SK-N-SH treated with all-trans-retinoic acid at 6 μM for 48 hours (cell line): ENCODE results near the gene CNTFR.

ENCODE experiments used
- ARNTL ChIP-seq: fragments of 450-650 bp; formaldehyde crosslinking; IDR thresholded peaks from 2 replicates; pipeline ENCODE4 v1.5.0; 2020; ENCODE audit warnings: low read depth, mild to moderate bottlenecking, moderate library complexity, borderline replicate concordance
- CREB5 ChIP-seq: fragments of 250-450 bp; sonication (Bioruptor Pico); IDR thresholded peaks from 2 replicates; pipeline ENCODE4 v1.5.1; 2020; ENCODE audit warnings: low read depth, mild to moderate bottlenecking, moderate library complexity
- CSDC2 ChIP-seq: fragments of 250-450 bp; sonication (Bioruptor Pico); IDR thresholded peaks from 2 replicates; pipeline ENCODE4 v1.5.0; 2020; ENCODE audit warnings: mild to moderate bottlenecking, moderate library complexity
- ESRRG ChIP-seq: fragments of 250-450 bp; sonication (Bioruptor Pico); IDR thresholded peaks from 2 replicates; pipeline ENCODE4 v1.6.1; 2021; ENCODE audit warnings: mild to moderate bottlenecking
- OSR1 ChIP-seq: fragments of 250-450 bp; sonication (Bioruptor Pico); IDR thresholded peaks from 2 replicates; pipeline ENCODE4 v1.8.0; 2022; ENCODE audit warnings: moderate library complexity, mild to moderate bottlenecking, inconsistent platforms
- POU6F1 ChIP-seq: fragments of 250-450 bp; sonication (Bioruptor Pico); IDR thresholded peaks from 2 replicates; pipeline ENCODE4 v1.8.0; 2021; ENCODE audit warnings: low read depth, mild to moderate bottlenecking, moderate library complexity, borderline replicate concordance
- PPARA ChIP-seq: fragments of 250-450 bp; sonication (Bioruptor Pico); IDR thresholded peaks from 2 replicates; pipeline ENCODE4 v1.5.0; 2020; ENCODE audit warnings: mild to moderate bottlenecking, borderline replicate concordance
- RARB ChIP-seq: fragments of 250-450 bp; sonication (Bioruptor Pico); IDR thresholded peaks from 2 replicates; pipeline ENCODE4 v1.8.0; 2021; ENCODE audit warnings: mild to moderate bottlenecking, moderate library complexity
- SNAI2 ChIP-seq: fragments of 250-450 bp; sonication (Bioruptor Pico); IDR thresholded peaks from 2 replicates; pipeline ENCODE4 v1.5.0; 2020; ENCODE audit warnings: mild to moderate bottlenecking, moderate library complexity
- TCF4 ChIP-seq: fragments of 250-450 bp; sonication (Bioruptor Pico); IDR thresholded peaks from 2 replicates; pipeline ENCODE4 v1.8.0; 2021; ENCODE audit warnings: mild to moderate bottlenecking, moderate library complexity, borderline replicate concordance
- TOX ChIP-seq: fragments of 250-450 bp; sonication (Bioruptor Pico); IDR thresholded peaks from 2 replicates; pipeline ENCODE4 v1.8.0; 2021; ENCODE audit warnings: mild to moderate bottlenecking, moderate library complexity, borderline replicate concordance
- ZNF8 ChIP-seq: fragments of 450-650 bp; formaldehyde crosslinking; IDR thresholded peaks from 2 replicates; pipeline ENCODE4 v1.5.0; 2020; ENCODE audit warnings: mild to moderate bottlenecking, moderate library complexity
- TF ChIP-seq, protein P1 (sequence below): fragments of 250-450 bp; sonication (Bioruptor Pico); IDR thresholded peaks from 2 replicates; pipeline ENCODE4 v1.5.0; 2020; ENCODE audit warnings: mild to moderate bottlenecking, moderate library complexity
- TF ChIP-seq, protein P2 (sequence below): fragments of 250-450 bp; sonication (Bioruptor Pico); IDR thresholded peaks from 2 replicates; pipeline ENCODE4 v1.8.0; 2020; ENCODE audit warnings: mild to moderate bottlenecking, moderate library complexity, borderline replicate concordance

GRCh38 chr9:34592895-34593601 lies 3.5 kb upstream of the CNTFR start:
- no peak for TF ChIP-seq CREB5 (CRISPR knock-in tag)
- TF ChIP-seq TCF4 (CRISPR knock-in tag): no peak
- TF ChIP-seq PPARA (CRISPR knock-in tag): no peak
- no peak for TF ChIP-seq CSDC2 (CRISPR knock-in tag)
- TF ChIP-seq, protein P1, sequence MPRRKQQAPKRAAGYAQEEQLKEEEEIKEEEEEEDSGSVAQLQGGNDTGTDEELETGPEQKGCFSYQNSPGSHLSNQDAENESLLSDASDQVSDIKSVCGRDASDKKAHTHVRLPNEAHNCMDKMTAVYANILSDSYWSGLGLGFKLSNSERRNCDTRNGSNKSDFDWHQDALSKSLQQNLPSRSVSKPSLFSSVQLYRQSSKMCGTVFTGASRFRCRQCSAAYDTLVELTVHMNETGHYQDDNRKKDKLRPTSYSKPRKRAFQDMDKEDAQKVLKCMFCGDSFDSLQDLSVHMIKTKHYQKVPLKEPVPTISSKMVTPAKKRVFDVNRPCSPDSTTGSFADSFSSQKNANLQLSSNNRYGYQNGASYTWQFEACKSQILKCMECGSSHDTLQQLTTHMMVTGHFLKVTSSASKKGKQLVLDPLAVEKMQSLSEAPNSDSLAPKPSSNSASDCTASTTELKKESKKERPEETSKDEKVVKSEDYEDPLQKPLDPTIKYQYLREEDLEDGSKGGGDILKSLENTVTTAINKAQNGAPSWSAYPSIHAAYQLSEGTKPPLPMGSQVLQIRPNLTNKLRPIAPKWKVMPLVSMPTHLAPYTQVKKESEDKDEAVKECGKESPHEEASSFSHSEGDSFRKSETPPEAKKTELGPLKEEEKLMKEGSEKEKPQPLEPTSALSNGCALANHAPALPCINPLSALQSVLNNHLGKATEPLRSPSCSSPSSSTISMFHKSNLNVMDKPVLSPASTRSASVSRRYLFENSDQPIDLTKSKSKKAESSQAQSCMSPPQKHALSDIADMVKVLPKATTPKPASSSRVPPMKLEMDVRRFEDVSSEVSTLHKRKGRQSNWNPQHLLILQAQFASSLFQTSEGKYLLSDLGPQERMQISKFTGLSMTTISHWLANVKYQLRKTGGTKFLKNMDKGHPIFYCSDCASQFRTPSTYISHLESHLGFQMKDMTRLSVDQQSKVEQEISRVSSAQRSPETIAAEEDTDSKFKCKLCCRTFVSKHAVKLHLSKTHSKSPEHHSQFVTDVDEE (CRISPR knock-in tag): no peak
- no peak for TF ChIP-seq ZNF8
- TF ChIP-seq OSR1 (CRISPR knock-in tag): no peak
- TF ChIP-seq ARNTL (CRISPR knock-in tag): no peak
- TF ChIP-seq RARB (CRISPR knock-in tag): no peak
- no peak for TF ChIP-seq TOX
- no peak for TF ChIP-seq ESRRG
- no peak for TF ChIP-seq POU6F1 (CRISPR knock-in tag)
- TF ChIP-seq, protein P2, sequence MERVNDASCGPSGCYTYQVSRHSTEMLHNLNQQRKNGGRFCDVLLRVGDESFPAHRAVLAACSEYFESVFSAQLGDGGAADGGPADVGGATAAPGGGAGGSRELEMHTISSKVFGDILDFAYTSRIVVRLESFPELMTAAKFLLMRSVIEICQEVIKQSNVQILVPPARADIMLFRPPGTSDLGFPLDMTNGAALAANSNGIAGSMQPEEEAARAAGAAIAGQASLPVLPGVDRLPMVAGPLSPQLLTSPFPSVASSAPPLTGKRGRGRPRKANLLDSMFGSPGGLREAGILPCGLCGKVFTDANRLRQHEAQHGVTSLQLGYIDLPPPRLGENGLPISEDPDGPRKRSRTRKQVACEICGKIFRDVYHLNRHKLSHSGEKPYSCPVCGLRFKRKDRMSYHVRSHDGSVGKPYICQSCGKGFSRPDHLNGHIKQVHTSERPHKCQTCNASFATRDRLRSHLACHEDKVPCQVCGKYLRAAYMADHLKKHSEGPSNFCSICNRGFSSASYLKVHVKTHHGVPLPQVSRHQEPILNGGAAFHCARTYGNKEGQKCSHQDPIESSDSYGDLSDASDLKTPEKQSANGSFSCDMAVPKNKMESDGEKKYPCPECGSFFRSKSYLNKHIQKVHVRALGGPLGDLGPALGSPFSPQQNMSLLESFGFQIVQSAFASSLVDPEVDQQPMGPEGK (CRISPR knock-in tag): no peak
- no peak for TF ChIP-seq SNAI2 (CRISPR knock-in tag)
